Liver (tissue), 9 donors: ENCODE measurements around the gene HACD1. TPM values are rescaled to one million over a fixed set of nuclear protein-coding genes. Genes with fewer than 3 reads are reported as not detected.

ENCODE experiments used
- DNase-seq: peaks from one replicate; pipeline ENCODE4 v3.0.0-alpha.2; 2017; ENCODE audit warnings: low spot score
- H3K27ac ChIP-seq, 2 donors: one replicate each; pipeline ENCODE4 v1.7.0; 2013; ENCODE audit warnings: inconsistent platforms in 2 of 2, low read length in 2 of 2, control low read depth in 1 of 2, low read depth in 1 of 2, mild to moderate bottlenecking in 1 of 2
- H3K27me3 ChIP-seq, 4 donors: one replicate each; pipeline versions ENCODE4 v1.6.1 to v1.7.0; 2013; ENCODE audit warnings: low read length in 3 of 4, inconsistent platforms in 1 of 4, mild to moderate bottlenecking in 1 of 4, moderate library complexity in 1 of 4; ENCODE audit not compliant: control insufficient read depth in 4 of 4, insufficient read depth in 4 of 4
- H3K36me3 ChIP-seq, 4 donors: one replicate each; pipeline versions ENCODE4 v1.6.1 to v1.7.0; 2013; ENCODE audit warnings: low read length in 3 of 4, mild to moderate bottlenecking in 3 of 4, low read depth in 1 of 4, moderate library complexity in 1 of 4; ENCODE audit not compliant: control insufficient read depth in 4 of 4, insufficient read depth in 3 of 4
- H3K4me1 ChIP-seq, 4 donors: one replicate each; pipeline versions ENCODE4 v1.6.1 to v1.7.0; 2013; ENCODE audit warnings: low read length in 3 of 4, mild to moderate bottlenecking in 3 of 4, moderate library complexity in 1 of 4; ENCODE audit not compliant: control insufficient read depth in 4 of 4, insufficient read depth in 4 of 4
- H3K4me3 ChIP-seq, 3 donors: one replicate each; pipeline versions ENCODE4 v1.6.1 to v1.7.0; 2013; ENCODE audit warnings: low read length in 3 of 3, control low read depth in 1 of 3, low read depth in 1 of 3, mild to moderate bottlenecking in 1 of 3
- H3K9ac ChIP-seq, 2 donors: one replicate each; pipeline ENCODE4 v1.7.0; 2013; ENCODE audit warnings: low read length in 2 of 2, mild to moderate bottlenecking in 2 of 2, moderate library complexity in 2 of 2, control low read depth in 1 of 2, low read depth in 1 of 2
- H3K9me3 ChIP-seq, 4 donors: one replicate each; pipeline versions ENCODE4 v1.6.1 to v1.7.0; 2013; ENCODE audit warnings: low read length in 3 of 4; ENCODE audit not compliant: control insufficient read depth in 4 of 4
- CTCF ChIP-seq: fragments of 150-350 bp; IDR thresholded peaks from 2 replicates; pipeline ENCODE4 v1.5.1; 2017; ENCODE audit warnings: improper control_type of control experiment, low read depth, low read length; ENCODE audit not compliant: missing input control
- EGR1 ChIP-seq, 2 donors: IDR thresholded peaks; 2 replicates each; pipeline ENCODE4 v1.6.1; 2016 to 2018; ENCODE audit warnings: antibody characterized with exemption in 2 of 2, low read depth in 2 of 2
- FOXA1 ChIP-seq: IDR thresholded peaks from 2 replicates; pipeline ENCODE4 v1.6.1; 2016; ENCODE audit warnings: antibody characterized with exemption
- FOXA2 ChIP-seq: IDR thresholded peaks from 2 replicates; pipeline ENCODE4 v1.6.1; 2016; ENCODE audit warnings: antibody characterized with exemption
- HNF4A ChIP-seq, 2 donors: conservative IDR thresholded peaks; 2 replicates each; pipeline ENCODE4 v1.6.1; 2016; ENCODE audit warnings: antibody characterized with exemption in 2 of 2, mild to moderate bottlenecking in 2 of 2
- JUND ChIP-seq, 2 donors: IDR thresholded peaks; 2 replicates each; pipeline ENCODE4 v1.6.1; 2016; ENCODE audit warnings: antibody characterized with exemption in 2 of 2
- NR2F2 ChIP-seq: IDR thresholded peaks from 2 replicates; pipeline ENCODE4 v1.6.1; 2016; ENCODE audit warnings: antibody characterized with exemption
- RAD21 ChIP-seq, 2 donors: IDR thresholded peaks; 2 replicates each; pipeline ENCODE4 v1.6.1; 2016; ENCODE audit warnings: antibody characterized with exemption in 2 of 2, mild to moderate bottlenecking in 2 of 2
- RXRA ChIP-seq, 2 donors: IDR thresholded peaks; 2 replicates each; pipeline ENCODE4 v1.6.1; 2017 to 2018; ENCODE audit warnings: antibody characterized with exemption in 2 of 2, mild to moderate bottlenecking in 1 of 2
- SP1 ChIP-seq: IDR thresholded peaks from 2 replicates; pipeline ENCODE4 v1.6.1; 2018; ENCODE audit warnings: antibody characterized with exemption, mild to moderate bottlenecking
- TAF1 ChIP-seq: conservative IDR thresholded peaks from 2 replicates; pipeline ENCODE4 v1.6.1; 2016; ENCODE audit warnings: antibody characterized with exemption, mild to moderate bottlenecking
- YY1 ChIP-seq: IDR thresholded peaks from 2 replicates; pipeline ENCODE4 v1.6.1; 2016; ENCODE audit warnings: antibody characterized with exemption, mild to moderate bottlenecking
- ZBTB33 ChIP-seq: IDR thresholded peaks from 2 replicates; pipeline ENCODE4 v1.6.1; 2016; ENCODE audit warnings: antibody characterized with exemption
- polyA plus RNA-seq, 2 donors: library from polyadenylated mRNA; stranded (reverse) in 1 of 2; unstranded in 1 of 2; fragments of 200-250 nt in 1 of 2; fragments of >200 nt in 1 of 2; fragmentation: Nextera tagmentation in 1 of 2; extraction: Ambion mirVana in 1 of 2; gene quantifications; one replicate each; pipeline versions ENCODE4 v1.2.1 to v1.2.3, GENCODE V29; 2013 to 2015
- total RNA-seq, 2 donors: library from RNA; depleted of rRNA; stranded (reverse); fragments of >200 nt; gene quantifications; one replicate each; pipeline ENCODE4 v1.2.3, GENCODE V29; 2014
- TF ChIP-seq, protein P1 (sequence below): IDR thresholded peaks from 2 replicates; pipeline ENCODE4 v1.6.1; 2016; ENCODE audit warnings: antibody characterized with exemption
- TF ChIP-seq, protein P2 (sequence below): IDR thresholded peaks from 2 replicates; pipeline ENCODE4 v1.6.1; 2016; ENCODE audit warnings: antibody characterized with exemption, mild to moderate bottlenecking
- TF ChIP-seq, protein P3 (sequence below): IDR thresholded peaks from 2 replicates; pipeline ENCODE4 v1.6.1; 2016; ENCODE audit warnings: antibody characterized with exemption
- donor health status: healthy.
- donor health status: healthy.
- donor health status: healthy.
- donor health status: healthy.
- donor health status: healthy.

Gene HACD1
- total and polyA plus RNA-seq, 4 donors = 1.0 to 7.8 (median 1.7) TPM

- H3K36me3 ChIP-seq = no peaks in the 10 kb centered on the region
- TF ChIP-seq NR2F2 (no peak), HNF4A (conservative IDR thresholded peaks at IDR 0.05) (no peak), CTCF (no peak), YY1 (no peak), FOXA1 (no peak), ZBTB33 (no peak), RXRA (IDR thresholded peaks at IDR 0.05) (no peak), FOXA2 (no peak), JUND (IDR thresholded peaks at IDR 0.05) (no peak), SP1 (no peak), EGR1 (IDR thresholded peaks at IDR 0.05; ENCODE audit: low read depth in 2 of 2) (no peak)
- TF ChIP-seq, protein P1, sequence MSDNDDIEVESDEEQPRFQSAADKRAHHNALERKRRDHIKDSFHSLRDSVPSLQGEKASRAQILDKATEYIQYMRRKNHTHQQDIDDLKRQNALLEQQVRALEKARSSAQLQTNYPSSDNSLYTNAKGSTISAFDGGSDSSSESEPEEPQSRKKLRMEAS = no peak
- H3K27me3 ChIP-seq = no peaks in the 10 kb centered on the region
- peaks cover 0 to 4% (median 2%) of the 10 kb centered on the region in 4 donors for H3K4me1 ChIP-seq
- no peak for DNase-seq
- no peaks in the 10 kb centered on the region for H3K9me3 ChIP-seq
- no peak overlapping the region for H3K27ac ChIP-seq
- H3K4me3 ChIP-seq = no peak overlapping the region
- H3K9ac ChIP-seq = no peak overlapping the region
These were observed 35.4 kb upstream of the HACD1 start for GRCh38 chr10:17652585-17652984.

DNA sequence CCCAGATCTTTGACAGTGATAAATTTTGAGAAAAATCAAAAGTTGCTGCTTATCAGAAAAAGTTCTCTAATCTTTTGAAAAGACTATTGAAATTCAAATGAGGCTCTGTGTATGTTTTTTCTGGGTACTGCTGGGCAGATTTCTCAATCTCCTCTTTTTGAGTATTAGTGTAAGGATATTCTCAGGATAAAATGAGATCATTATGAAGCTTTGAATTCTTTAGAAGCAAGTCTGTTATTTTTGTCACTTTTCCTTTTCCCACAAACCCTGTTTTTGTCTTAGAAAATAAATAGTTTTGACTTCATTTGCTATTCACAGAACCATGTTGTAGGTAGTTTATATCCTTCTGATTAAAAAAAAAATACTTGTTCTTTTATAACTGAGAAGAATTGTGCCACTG lies 34.7 kb upstream of the HACD1 start:
- no peak overlapping the region for H3K27ac ChIP-seq
- H3K27me3 ChIP-seq = no peaks in the 10 kb centered on the region
- TF ChIP-seq, protein P2, sequence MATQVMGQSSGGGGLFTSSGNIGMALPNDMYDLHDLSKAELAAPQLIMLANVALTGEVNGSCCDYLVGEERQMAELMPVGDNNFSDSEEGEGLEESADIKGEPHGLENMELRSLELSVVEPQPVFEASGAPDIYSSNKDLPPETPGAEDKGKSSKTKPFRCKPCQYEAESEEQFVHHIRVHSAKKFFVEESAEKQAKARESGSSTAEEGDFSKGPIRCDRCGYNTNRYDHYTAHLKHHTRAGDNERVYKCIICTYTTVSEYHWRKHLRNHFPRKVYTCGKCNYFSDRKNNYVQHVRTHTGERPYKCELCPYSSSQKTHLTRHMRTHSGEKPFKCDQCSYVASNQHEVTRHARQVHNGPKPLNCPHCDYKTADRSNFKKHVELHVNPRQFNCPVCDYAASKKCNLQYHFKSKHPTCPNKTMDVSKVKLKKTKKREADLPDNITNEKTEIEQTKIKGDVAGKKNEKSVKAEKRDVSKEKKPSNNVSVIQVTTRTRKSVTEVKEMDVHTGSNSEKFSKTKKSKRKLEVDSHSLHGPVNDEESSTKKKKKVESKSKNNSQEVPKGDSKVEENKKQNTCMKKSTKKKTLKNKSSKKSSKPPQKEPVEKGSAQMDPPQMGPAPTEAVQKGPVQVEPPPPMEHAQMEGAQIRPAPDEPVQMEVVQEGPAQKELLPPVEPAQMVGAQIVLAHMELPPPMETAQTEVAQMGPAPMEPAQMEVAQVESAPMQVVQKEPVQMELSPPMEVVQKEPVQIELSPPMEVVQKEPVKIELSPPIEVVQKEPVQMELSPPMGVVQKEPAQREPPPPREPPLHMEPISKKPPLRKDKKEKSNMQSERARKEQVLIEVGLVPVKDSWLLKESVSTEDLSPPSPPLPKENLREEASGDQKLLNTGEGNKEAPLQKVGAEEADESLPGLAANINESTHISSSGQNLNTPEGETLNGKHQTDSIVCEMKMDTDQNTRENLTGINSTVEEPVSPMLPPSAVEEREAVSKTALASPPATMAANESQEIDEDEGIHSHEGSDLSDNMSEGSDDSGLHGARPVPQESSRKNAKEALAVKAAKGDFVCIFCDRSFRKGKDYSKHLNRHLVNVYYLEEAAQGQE = no peak
- TF ChIP-seq, protein P3, sequence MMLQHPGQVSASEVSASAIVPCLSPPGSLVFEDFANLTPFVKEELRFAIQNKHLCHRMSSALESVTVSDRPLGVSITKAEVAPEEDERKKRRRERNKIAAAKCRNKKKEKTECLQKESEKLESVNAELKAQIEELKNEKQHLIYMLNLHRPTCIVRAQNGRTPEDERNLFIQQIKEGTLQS = no peak
- TF ChIP-seq EGR1 (IDR thresholded peaks at IDR 0.05; ENCODE audit: low read depth in 2 of 2) = no peak
- no peak for TF ChIP-seq FOXA2
- TF ChIP-seq TAF1 = no peak
- no peak for TF ChIP-seq SP1
- no peak for TF ChIP-seq RAD21 (IDR thresholded peaks at IDR 0.05)
- no peak for TF ChIP-seq CTCF
- no peaks in the 10 kb centered on the region for H3K36me3 ChIP-seq
- no peaks in the 10 kb centered on the region for H3K9me3 ChIP-seq
- peaks cover 0 to 4% (median 1%) of the 10 kb centered on the region in 4 donors for H3K4me1 ChIP-seq
- no peak overlapping the region for H3K9ac ChIP-seq
- H3K4me3 ChIP-seq = no peak overlapping the region
- DNase-seq = no peak
